A673 (cell line): ENCODE results near the gene ACKR2. TPM values are rescaled to one million over a fixed set of nuclear protein-coding genes. Genes with fewer than 3 reads are reported as not detected.

ENCODE experiments used
- BruUV-seq: library from RNA; stranded (reverse); fragments of 400-500 nt; replicated peaks from 2 replicates; lab custom pipeline; 2021; lab: Mats Ljungman, UMichigan
- CTCF ChIA-PET: fragments of 300-600 bp; sonication (Branson Sonifier 250); formaldehyde crosslinking; loops from one replicate; lab custom pipeline; 2022; ENCODE audit warnings: antibody characterized with exemption; lab: Charles Lee
- POLR2A ChIA-PET: fragments of 300-600 bp; sonication (Branson Sonifier 250); formaldehyde crosslinking; loops from one replicate; lab custom pipeline; 2022; ENCODE audit warnings: antibody characterized with exemption; ENCODE audit not compliant: low non-redundant PET; lab: Charles Lee
- DNase-seq: peaks from one replicate; pipeline ENCODE4 v3.0.0-alpha.2; 2015; ENCODE audit warnings: low spot score
- H3K27ac ChIP-seq: fragments of 200-600 bp; sonication (generic); 2 replicates; pipeline ENCODE4 v1.5.1; 2016; ENCODE audit warnings: mixed run types, low read depth, mild to moderate bottlenecking, mixed read lengths, antibody characterized with exemption, low read length; ENCODE audit not compliant: poor library complexity, severe bottlenecking
- H3K27me3 ChIP-seq: fragments of 200-600 bp; sonication (generic); replicated peaks from 2 replicates; pipeline ENCODE4 v1.6.1; 2017; ENCODE audit warnings: mixed run types, low read depth, mild to moderate bottlenecking, mixed read lengths, antibody characterized with exemption, low read length; ENCODE audit not compliant: insufficient read depth, poor library complexity
- H3K36me3 ChIP-seq: fragments of 200-600 bp; sonication (generic); 2 replicates; pipeline ENCODE4 v1.6.1; 2016; ENCODE audit warnings: mixed run types, mild to moderate bottlenecking, mixed read lengths, antibody characterized with exemption, low read length; ENCODE audit not compliant: insufficient read depth, poor library complexity, severe bottlenecking
- H3K4me1 ChIP-seq: fragments of 200-600 bp; sonication (generic); 2 replicates; pipeline ENCODE4 v1.6.1; 2017; ENCODE audit warnings: mixed run types, mild to moderate bottlenecking, mixed read lengths, antibody characterized with exemption, low read length; ENCODE audit not compliant: insufficient read depth, poor library complexity, severe bottlenecking
- H3K4me3 ChIP-seq: fragments of 200-600 bp; sonication (generic); 2 replicates; pipeline ENCODE4 v1.5.1; 2016; ENCODE audit warnings: low read depth, mixed run types, mild to moderate bottlenecking, mixed read lengths, low read length; ENCODE audit not compliant: poor library complexity, severe bottlenecking
- H3K9me3 ChIP-seq: fragments of 200-600 bp; sonication (generic); 2 replicates; pipeline ENCODE4 v1.6.1; 2016; ENCODE audit warnings: mixed run types, low read depth, mild to moderate bottlenecking, mixed read lengths, antibody characterized with exemption, low read length; ENCODE audit not compliant: poor library complexity, severe bottlenecking
- CTCF ChIP-seq: fragments of 300-800, 200-600 bp; sonication (generic); conservative IDR thresholded peaks from 2 replicates; pipeline ENCODE4 v1.5.1; 2017; ENCODE audit warnings: low read depth, mild to moderate bottlenecking, antibody characterized with exemption, low read length, moderate library complexity, mixed read lengths
- EZH2 ChIP-seq: fragments of 200-600 bp; sonication (generic); IDR thresholded peaks from 2 replicates; pipeline ENCODE4 v1.6.1; 2017; ENCODE audit warnings: borderline replicate concordance, low read depth, mild to moderate bottlenecking, mixed read lengths, antibody characterized with exemption, low read length; ENCODE audit not compliant: poor library complexity, severe bottlenecking
- intact Hi-C: fragments of 100-400 bp; cut with micrococcal nuclease; formaldehyde crosslinking; loops from one replicate; pipeline ENCODE4 v1.10.0; 2022; ENCODE audit not compliant: unreplicated experiment
- total RNA-seq: library from RNA; stranded (reverse); gene quantifications from 2 replicates; pipeline ENCODE4 v1.2.3, GENCODE V29; 2021

The ACKR2 gene
- total RNA-seq, 1 experiment from 2014 or later = not detected

- Histone ChIP-seq H3K36me3 (no peaks in the 10 kb centered on the region), H3K27me3 (no peaks in the 10 kb centered on the region), H3K4me3 (no peak overlapping the region), H3K4me1 (no peaks in the 10 kb centered on the region), H3K9me3 (no peaks in the 10 kb centered on the region), H3K27ac (no peak overlapping the region)
- DNase-seq = no peak
- POLR2A ChIA-PET = no interaction called here
- TF ChIP-seq EZH2 (no peak), CTCF (no peak)
- BruUV-seq = no TSS peak
- intact Hi-C loops = no loop called here
- CTCF ChIA-PET = no interaction called here
These were observed 29.3 kb downstream of the ACKR2 start for GRCh38 chr3:42838571-42838970.

GRCh38 chr3:42839616-42840015 lies 30.4 kb downstream of the ACKR2 start:
- DNase-seq = peak; percentile 67
- H3K4me3 ChIP-seq = peak overlapping the region; percentile 22
- no peak overlapping the region for H3K27ac ChIP-seq
- H3K36me3 ChIP-seq = no peaks in the 10 kb centered on the region
- CTCF ChIA-PET = interaction anchor here (0.6 to 1.2 kb wide), 2 partner anchors 8 to 318 kb away, joined by 5 read pairs; no protein-coding TSS in a partner anchor
- intact Hi-C loops = no loop called here
- BruUV-seq = no TSS peak
- H3K4me1 ChIP-seq = no peaks in the 10 kb centered on the region
- TF ChIP-seq EZH2 (no peak), CTCF (peak; percentile 48)
- H3K27me3 ChIP-seq = no peaks in the 10 kb centered on the region
- no peaks in the 10 kb centered on the region for H3K9me3 ChIP-seq
- POLR2A ChIA-PET = no interaction called here

- TF ChIP-seq CTCF (no peak), EZH2 (no peak)
- POLR2A ChIA-PET = no interaction called here
- Histone ChIP-seq H3K4me1 (no peaks in the 10 kb centered on the region), H3K36me3 (no peaks in the 10 kb centered on the region), H3K27me3 (no peaks in the 10 kb centered on the region), H3K27ac (no peak overlapping the region), H3K9me3 (no peaks in the 10 kb centered on the region), H3K4me3 (no peak overlapping the region)
- intact Hi-C loops = no loop called here
- CTCF ChIA-PET = no interaction called here
- DNase-seq = no peak
- no TSS peak for BruUV-seq
These were observed 32.1 kb downstream of the ACKR2 start for GRCh38 chr3:42841332-42841731.
